GM20431 (cell line): ENCODE measurements around the gene PTMA.

ENCODE experiments used
- in situ Hi-C: fragments of 300-500 bp; cut with MseI, MboI; formaldehyde crosslinking; loops from one replicate; pipeline ENCODE4 v1.15.0; 2020; ENCODE audit warnings: low sequenced_read_pairs; ENCODE audit not compliant: unreplicated experiment

The PTMA gene

GRCh38 chr2:231674587-231675338, 33.6 kb upstream of the PTMA start:
- in situ Hi-C loops: loop anchor here (5.0 kb wide), 1 partner anchor 38 kb away; no protein-coding TSS in a partner anchor

DNA sequence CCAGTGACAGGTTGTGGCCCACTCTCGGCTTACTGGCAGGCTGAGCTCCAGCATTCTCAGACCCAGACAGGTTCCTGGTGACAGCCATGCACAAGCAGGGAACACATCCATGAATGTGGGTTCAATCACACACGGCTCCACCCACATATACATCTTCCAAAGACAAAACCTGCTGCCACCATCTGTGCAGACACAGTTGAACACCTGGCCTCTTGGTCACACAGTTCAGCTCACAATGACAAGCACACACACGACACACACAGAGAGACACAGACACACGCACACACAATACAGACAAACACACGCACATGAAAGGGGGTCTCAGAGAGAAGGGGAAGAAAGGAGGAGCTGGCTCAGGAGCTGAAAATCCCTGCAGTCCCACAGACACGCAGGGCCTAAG, 32.1 kb upstream of the PTMA start:
- in situ Hi-C loops: loop anchor here (5.0 kb wide), 1 partner anchor 36 kb away; no protein-coding TSS in a partner anchor

- in situ Hi-C loops: loop anchor here (5.0 kb wide), 1 partner anchor 35 kb away; no protein-coding TSS in a partner anchor
These were observed 30.7 kb upstream of the PTMA start for GRCh38 chr2:231677632-231678104.

GRCh38 chr2:231679908-231680284, 28.4 kb upstream of the PTMA start:
- in situ Hi-C loops: loop anchor here (5.0 kb wide), 1 partner anchor 32 kb away; no protein-coding TSS in a partner anchor

- in situ Hi-C loops: no loop called here
These were observed 27.9 kb upstream of the PTMA start for GRCh38 chr2:231680285-231680991.

DNA sequence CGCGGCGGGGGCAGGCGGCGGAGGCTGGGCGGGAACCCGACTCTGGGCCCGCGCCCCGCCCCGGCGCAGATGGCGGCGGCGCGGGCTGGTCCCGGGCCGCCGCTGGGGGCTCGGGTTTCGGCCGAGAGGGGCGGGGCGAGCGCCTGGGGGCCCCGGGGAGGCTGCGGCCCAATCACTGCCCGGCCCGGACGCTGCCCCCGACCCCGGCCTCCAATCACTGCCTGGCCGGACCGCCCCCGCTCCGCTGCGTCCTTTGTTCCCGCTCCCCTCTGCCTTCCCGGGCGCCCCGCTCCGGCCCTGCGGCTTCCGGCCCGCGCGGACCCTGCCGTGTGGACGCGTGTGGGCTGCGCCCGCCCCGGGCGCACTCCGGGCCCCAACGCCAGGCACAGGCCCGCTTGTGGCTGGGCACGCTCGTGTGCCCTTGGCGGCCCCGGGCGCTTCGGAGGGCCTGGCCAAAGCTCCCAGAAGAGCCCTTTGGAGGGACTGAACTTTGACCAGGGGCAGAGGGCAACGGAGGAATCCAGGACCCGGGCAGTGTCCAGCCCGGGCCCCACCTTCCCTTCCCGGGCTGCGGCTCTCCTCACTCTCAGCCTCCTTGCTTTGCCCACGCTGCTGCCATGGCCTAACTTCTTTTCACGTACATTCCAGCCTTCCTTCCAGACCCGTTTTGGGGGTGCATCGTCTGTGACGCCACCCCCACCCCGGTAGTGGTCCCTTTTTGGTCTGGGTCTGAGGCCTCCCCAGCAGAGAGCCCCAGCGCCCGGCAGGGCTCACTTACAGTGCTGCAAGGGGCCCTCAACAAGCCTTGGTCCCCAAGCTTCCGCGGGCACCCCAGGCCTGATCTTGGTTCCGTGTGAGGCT, 27.1 kb upstream of the PTMA start:
- in situ Hi-C loops: no loop called here

DNA sequence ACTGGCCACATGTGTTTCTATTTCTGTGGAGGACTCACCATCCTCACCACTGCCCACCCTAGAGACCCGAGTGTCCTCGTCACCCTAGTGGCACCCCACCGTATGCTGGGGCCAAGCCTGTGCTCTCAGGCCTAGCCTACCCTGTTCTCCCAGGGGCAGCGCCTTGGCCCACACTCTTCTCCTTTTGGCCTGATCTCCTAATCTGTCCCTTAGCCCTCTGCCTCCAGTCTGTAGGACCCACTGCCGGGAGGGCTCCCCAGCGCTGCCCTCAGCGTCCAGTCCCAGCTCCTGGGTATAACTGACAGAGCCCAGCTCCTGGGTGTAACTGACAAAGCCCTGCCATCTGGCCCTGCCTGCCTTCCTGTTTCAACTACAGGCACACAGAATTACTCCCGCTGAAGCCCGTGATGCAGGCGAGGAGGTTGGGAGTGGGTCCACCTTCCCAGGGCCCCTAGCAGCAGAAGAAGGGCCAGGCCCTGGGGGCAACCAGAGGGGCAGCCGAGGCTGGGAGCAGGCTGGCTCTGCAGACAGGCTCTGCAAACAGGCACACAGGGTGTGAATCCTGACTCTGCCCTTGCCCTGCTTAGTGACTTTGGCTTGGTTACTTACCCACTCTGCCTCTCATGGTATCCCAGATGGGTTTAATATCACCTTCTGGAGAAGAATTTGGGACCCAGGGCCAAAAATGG, 25.6 kb upstream of the PTMA start:
- in situ Hi-C loops: no loop called here

DNA sequence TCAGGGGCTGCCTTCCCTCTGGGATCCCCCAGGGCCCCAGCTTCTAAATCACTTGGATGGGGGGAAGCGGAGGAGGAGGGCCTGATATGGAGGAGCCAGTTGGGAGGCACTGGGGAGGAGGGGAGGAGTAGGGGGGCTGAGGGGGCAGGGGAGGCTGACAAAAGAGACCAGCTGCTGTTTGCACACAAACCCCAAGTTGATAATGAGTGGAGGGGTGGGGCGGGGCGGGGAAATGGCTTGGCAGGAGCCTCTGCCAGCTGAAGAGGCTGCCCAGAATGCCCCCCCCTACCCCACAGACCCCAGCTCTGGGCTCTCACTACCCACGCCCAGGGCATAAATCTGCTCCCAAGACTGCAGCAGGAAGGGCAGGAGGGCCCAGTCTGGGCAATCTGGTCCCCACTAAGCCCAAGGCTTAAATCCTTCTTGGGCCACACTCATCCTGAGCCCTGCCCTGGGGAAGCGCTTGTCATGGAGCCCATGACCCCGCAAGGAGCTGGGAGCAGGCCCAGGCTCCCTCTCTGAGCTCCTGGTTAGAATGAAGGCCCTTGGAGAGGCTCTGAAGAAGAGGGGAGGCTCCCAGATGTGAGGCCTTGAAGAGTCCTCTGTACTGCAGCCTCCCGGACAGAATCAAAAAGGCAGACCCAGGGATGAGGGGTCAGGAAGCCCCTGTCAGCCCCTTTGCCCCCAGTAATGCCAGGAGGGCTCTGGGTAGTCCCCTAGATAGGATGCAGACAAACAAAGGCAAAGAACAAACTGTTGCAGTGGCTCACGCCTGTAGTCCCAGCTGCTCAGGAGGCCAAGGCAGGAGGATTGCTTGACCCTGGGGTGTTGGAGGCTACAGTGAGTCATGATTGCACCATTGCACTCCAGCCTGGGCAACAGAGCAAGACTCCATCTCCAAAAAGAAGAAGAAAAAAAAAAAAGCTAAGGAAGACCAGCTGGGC, 24.8 kb upstream of the PTMA start:
- in situ Hi-C loops: no loop called here

DNA sequence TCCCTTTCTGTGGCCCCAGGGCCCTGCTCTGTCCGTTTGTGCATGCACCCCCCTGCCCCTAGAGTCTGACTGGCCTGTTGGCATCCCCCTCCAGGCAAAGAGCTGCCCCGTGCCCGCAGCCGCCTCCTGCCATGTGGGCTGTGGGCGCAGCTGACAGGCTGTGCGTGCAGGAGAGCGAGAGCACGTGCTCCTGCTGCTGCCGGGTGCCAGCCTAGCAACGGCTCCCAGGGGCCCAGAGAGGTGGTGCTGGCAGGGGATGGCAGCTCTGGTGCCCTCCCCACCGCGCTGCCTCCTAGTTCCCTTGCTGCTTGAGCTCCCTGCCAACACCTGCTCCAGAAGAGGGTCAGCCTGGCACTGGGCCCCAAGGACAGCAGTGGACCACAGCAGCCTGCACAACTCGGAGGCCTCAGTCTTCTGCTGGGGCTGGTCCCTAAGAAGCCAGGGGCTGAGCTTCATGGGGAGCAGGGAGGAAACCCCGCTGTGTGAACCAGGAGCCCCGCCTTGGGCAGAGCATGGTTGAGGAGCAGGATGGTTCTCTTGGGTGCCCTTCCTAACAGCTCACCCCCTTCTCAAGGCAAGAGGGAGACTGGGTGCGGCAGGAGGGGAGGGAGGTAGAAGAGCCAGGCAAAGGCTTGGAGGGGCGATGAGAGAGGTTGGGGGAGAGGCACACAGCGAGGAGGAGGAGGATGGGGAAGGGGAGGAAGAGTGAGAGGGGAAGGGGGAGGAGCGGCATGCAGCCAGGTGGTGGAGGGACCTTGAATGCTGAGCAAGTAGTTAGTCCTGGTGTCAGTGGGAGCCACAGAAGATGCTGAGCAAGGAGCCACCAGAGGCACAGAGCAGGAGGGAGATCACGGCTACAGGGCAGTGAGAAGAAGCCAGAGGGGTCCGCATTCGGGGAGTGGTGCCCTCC, 23.8 kb upstream of the PTMA start:
- in situ Hi-C loops: no loop called here

- in situ Hi-C loops: no loop called here
These were observed 22.8 kb upstream of the PTMA start for GRCh38 chr2:231685349-231686191.

- in situ Hi-C loops: no loop called here
These were observed 21.9 kb upstream of the PTMA start for GRCh38 chr2:231686192-231687100.

GRCh38 chr2:231687133-231687852, 21.0 kb upstream of the PTMA start:
- in situ Hi-C loops: no loop called here

GRCh38 chr2:231687961-231688360, 20.4 kb upstream of the PTMA start:
- in situ Hi-C loops: no loop called here

DNA sequence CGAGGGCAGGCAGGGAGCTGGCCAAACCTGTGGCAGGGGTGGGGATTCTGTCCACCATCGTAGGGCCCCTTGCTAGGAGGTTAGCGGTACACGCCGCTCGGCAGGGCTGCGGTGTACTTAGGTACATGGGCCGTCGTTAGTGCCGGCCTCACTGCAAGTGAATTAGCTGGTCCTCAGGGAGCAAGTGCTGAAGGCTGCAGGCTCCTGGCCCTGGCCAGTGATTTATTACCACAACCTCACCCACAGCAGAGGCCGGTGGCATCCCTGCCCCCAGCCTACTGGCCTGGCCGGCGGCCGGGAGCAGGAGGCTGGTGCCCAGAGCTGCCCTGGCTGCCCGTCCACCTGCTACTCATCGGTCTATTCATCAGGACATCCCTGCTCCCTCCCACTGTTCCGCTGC, 19.6 kb upstream of the PTMA start:
- in situ Hi-C loops: no loop called here
